ENCODE results near the gene COL6A1.
"Not testable (repeated sequence)": the region's sequence is repeated elsewhere in the genome, so short reads cannot be mapped to it uniquely, and the experiment has no call there.

COL6A1 gene

DNA sequence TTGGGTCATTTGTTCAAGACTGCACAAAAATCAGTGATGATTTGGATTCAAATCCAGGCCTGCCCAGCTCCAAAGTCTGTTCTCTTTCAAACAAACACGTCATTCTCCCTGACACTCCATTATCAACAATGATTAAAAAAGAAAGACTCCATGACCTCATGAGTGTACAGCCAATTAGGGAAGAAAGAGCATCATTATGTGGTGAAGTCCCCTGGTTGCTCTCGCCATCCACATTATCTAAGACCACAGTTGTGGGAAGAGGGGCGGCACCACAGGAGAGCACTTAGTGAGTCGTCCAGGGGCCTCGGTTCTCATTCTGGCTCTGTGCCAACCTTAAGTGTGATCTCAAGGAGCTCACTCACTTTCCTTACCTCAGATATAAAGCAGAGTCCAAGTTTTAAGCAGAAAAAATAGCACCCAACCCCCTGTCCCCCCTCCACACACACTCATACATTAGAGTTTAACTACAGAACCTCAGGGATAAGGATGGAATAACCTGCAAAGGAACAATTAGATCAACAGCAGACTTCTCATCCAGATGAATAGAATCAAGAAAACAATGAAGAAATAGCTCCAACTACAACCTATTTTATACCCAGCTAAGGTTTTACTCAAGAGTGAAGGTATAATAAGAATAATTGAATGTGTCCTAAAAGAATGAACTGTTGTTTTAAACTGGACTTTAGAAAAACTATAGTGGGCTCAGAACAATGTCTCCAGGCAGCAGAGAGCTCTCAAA is 47.8 kb downstream of the COL6A1 start:
- DNase-seq, result no peak

DNA sequence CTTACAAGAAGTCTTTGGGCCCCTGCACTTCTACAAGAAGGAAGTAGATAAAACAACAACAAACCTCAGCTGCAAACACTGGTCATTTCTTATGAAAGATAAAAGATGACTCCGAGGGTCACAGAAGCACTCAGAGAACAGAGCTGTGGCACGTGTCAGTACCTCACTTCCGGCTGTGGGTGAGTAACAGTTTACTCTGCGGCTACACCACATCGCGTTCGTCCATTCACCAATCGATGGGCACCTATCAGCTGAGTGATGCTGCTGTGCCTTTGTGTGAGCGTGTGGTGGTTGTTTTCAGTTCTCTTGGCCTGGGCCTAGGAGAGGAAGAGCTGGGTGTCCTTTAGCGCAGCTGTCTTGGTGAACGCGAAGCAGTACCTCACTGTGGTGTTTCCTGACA is 49.9 kb downstream of the COL6A1 start:
- DNase-seq, result no peak

DNA sequence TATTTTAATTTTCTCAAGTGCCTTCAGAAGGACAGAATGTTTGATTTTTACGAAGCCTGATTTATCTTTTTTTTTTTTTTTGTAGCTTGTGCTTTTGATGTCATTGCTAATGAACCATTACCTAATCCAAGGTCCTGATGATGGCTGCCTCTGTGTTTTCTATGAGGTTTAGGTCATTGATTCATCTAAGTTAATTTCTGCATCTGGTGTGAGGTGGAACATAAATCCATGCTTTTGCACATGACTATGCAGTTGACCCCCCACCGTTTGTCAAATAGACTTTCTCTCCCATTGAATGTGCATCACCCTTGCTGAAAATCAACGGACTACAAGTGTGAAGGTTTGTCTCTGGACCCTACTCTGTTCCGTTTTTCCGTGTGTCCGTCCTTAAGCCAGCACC is 50.5 kb downstream of the COL6A1 start:
- DNase-seq, result no peak

DNA sequence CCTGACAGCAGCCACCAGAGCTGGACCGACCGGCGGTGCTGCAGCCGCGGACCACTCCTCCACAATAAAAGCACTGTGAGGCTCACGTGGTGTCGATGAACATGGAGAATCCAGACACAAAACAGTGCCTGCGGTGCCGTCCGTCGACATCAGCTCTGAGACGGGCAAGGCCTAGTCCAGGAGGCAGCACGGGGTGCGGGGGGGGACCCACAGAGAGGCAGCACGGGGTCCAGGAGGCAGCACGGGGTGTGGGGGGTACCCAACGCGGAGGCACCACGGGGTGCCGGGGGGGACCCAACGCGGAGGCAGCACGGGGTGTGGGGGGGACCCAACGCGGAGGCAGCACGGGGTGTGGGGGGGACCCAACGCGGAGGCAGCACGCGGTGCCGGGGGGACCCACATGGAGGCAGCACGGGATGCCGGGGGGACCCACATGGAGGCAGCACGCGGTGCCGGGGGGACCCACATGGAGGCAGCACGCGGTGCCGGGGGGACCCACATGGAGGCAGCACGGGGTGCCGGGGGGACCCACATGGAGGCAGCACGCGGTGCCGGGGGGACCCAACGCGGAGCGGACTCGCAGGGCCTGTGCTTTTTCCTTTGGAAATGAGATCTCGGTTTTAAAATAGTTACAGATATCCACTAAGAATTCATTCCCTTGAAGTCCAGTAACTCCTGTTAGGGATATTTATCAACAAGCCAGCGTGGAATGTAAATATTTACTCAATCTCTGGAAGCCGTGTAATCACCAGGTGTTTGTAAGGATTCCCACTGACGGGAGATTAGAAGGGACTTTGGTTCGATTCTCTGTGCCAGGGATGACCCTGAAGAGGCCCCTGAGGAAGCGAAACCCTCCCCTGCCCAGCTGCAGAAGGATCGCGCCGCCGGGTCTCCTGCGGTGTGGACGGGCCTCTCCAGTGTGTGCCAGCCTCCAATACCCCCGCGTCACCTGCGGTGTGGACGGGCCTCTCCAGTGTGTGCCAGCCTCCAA is 52.1 kb downstream of the COL6A1 start:
- DNase-seq, result no peak

DNA sequence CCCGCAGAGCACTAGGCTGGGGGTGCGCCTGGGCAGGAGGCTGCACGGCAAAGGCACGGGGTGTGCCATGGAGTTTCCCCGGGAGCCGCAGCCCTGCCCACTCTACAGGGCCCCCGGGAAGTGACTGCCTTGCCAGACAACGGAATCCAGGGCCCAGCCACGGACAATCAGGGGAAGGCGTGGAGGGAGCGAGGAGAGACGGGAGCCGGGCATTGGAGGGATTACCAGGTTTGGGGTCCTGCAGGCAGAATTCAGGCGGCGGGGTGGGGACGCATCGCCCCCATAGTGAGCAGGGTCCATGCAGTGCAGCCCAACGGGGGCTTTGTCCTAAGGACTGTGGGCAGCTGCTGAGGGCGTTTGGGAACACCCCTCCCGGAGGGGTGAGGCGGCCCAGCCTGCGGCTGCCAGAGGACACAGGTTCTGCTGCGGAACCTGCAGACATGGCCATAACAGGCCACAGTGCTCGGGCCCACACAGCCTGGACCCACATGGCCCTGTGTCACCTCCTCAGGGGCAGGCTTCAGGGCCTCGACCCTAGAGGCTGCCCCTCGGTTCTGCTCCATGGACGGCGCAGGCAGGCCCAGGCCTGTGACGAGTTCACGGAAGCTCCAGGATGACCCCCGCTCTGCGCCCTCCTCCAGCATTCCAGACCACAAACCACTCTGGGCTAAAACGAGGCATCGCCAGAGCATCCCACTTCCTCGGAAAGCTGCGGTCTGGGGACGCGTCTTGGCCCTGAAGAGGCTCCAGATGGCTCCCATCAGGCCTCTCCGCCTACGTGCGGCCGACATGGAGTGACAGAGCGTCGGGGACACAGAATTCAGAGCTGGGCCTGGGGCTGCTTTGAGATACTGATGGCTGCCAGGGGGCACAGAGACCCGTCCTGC is 54.5 kb downstream of the COL6A1 start:
- no peak for DNase-seq

DNA sequence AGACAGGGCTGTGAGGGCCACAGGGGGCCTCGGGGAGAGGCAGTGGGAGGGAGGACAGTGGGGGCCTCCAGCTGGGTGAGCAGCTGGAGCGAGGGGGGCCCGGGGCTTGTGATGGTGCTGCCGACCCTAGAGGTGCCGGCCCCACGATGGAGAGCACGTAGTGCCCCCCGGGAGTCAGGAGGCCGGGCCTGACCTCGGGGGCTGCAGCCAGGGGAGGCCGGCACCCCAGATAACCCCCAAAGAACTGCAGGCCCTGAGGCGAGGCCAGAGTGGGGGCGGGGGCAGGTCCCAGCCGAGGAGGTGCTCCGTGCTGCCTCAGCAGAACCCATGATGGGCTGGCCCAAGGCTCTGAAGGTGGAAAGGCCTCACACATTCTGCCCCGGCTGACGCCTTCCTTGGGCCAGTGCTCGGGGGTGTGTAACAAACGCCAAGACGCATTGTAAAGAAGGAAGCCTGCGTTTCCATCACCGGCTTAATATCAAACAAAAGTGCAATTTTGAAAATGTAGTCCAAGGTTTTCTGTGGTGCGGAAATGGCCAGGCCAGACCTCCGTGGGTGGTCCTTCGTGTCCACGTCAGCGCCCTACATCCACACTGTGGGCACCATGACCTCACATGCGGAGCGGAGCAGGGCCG is 55.2 kb downstream of the COL6A1 start:
- no peak for DNase-seq

DNA sequence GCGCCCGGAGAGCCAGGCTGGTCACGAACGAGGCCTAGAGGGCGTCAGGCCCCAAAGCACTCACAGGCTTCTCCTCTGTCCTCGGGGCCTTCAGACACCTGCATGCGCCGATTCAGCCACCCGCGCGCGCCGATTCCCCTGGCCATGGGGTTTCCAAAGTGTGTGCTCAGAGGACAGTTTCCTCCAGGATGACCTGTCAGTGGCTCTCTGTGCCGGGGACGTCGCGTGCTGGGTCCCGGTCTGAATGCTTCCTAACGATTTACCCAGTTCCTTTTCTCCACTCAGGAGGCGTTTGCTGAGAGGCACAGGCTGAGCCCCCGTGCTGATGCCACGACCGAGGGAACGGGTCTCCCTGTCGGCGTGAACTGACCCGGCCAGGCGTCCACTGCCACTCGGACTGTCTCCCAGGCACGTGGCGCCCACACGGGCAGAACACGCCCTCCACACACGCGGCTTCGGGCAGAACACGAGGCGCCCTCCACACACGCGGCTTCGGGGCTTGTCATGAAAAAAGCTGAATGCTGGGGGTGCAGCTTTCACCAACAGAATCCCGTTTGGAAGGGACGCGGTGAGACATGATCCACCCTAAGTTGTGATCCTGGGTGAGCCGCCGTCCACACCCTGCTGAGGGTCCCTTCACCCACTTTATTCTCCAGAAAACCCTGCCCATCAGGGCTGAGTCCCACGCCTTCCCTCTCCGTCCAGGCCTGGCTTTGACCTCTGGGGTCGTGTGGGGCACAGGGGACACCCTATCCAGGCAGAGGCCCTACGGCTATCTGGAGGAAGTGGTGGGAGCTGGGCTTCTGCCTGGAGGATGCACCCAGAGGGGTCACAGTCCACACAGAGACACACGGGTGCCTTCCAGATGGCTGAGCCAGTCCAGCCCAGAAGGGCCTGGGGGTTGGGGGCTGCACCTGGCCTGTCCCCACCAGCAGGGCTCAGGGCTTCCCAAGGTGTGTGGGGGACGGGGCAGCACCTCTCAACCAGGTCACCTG is 56.1 kb downstream of the COL6A1 start:
- no peak for DNase-seq

DNA sequence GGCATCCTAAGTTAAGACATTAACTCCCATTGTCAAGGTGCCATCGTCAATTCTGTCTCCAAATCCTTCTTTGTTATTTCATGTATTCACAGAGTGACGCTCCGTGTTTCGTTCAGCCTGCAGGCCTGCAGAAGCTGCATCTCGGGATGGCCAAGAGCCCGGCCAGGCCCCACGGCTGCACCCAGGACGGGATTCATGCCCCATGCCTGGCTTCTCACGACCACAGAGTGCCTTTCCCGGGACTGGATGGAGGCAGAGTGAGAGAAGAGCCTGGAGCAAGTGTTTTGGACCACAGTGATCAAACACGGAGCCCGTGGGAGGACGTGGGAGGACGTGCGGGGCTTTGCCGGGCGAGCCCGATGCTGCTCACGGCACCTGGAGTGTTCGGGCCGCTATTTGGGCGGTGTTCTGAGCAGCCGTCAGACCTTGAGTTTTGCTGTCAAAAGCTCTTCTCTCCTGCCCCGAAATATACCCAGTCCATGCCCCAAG is 56.8 kb downstream of the COL6A1 start:
- DNase-seq, result no peak

DNA sequence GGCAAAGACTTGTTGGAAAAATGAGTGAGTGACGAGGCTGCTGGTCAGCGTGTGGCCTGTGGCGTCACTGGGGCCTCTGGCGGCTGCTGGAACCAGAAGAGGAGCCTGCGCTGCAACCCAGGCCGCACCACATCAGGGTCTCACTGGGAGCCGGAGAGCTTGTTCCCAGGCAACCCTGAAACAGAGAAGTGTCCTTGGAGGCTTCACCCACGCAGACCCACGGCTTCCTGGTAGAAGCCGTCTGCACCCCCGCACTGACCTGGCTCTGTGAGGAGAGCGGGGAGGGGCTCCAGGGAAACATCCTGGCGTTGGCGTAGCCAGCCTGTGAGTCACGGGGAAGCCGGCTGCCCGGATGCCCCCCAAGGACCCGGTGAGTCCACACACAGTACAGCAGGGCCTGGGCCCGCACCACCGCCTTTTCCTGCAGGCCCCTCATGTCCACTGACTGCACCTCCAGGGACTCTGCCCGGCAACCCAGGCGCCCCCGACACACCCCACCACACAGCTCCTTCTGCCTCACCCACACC is 57.4 kb downstream of the COL6A1 start:
- no peak for DNase-seq

DNA sequence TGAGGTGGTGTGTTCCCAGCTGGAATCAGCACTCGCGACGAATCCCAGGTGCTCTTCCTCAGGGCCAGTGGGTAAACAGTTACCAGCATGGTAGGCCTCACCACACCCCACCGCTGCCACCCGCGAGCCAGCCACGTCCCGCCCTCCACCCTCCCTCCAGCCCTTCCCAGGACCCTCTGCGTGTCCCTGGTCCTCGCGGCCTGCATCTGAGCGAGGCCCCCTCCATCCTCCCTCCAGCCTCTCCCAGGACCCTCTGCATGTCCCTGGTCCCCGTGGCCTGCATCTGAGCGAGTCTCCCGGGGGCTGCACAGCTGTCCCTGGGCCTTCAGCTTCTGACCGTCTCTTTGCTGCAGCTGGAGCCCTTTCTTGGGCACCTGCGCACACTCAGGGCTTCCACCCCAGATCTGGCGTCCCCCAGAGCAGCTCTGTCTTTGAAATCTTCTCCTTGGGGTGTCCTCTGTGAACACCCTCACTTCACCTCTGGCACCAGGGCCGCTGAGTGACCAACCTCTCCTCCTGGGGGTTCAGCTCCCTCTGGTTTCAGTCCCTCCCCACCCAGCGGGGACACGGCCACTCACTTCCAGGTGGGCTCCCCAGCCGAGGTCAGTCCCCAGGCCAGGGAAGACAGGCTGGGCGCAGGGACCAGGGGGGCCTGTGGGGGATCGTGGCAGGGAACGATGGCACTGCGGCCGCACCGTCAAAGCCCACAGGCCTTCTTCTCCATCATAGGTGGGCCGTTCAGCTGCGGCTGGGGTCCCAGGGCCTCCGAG is 58.5 kb downstream of the COL6A1 start:
- no peak for DNase-seq

DNA sequence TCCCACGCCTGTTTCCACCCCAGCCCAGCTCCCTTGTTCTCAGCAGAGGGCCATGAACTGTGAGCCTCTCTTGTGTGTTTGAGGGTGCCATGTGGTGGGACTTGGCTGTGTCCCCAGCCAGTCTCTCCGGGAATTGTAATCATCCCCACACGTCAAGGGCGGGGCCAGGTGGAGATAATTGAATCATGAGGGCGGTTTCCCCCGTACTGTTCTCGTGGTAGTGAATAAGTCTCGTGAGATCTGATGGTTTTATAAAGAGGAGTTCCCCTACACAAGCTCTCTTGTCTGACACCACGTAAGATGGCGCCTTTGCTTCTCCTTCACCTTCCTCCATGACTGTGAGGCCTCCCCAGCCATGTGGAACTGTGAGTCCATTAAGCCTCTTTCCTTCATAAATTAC is 59.1 kb downstream of the COL6A1 start:
- DNase-seq, result no peak

DNA sequence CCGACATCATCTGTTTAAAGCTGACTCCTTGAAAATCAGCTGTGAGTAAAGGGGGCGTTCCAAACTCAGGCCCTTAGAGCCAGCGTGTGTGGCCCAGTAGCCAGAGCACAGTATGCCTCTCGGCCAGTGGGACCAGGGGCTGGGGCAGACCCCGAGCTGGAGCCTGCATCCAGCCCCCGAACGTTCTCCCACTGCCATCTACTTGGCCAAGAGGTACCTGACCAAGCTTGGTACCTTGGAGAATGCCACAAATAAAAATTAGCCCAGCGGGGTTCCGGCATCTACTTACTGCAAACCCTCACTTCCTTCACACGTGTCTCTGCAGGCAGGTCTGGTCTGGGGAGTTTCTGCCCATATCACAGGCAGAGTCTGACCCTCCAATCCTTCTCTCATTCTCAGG is 59.6 kb downstream of the COL6A1 start:
- no peak for DNase-seq

DNA sequence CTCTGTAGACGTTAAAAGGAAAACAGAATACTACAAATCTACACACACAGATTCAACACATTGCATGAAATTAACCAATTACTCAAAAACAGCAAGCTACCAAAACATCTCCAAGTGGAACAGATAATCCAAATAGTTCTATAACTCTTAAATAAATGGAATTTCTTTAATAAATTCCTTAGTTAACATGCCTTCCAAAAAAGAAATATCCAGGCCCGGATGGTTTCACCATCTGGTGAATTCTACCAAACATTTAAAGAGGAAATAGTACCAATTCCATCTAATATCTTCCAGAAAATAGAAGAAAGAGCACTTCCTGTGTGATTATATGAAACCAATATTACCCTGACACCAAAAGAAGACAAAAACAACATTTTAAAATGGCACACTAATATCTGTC is 63.6 kb downstream of the COL6A1 start:
- no peak for DNase-seq

DNA sequence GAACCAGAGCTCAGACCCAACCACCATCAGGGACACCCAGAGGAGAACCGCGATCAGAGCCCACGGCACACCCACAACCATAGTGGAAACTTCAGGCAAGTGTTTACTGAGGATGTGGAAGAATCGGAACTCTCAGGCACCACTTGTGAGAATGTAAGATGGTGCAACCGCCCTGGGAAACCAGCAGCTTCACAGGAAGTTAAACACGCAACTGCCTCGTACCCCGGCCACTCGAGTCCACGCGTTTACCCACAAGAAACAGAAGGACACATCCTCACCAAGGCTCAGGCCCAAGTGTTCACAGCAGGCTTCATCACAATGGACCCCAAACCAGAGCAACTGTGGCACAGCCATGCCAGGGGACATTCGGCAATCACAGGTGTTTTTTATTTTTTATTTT is 64.9 kb downstream of the COL6A1 start:
- no peak for DNase-seq

DNA sequence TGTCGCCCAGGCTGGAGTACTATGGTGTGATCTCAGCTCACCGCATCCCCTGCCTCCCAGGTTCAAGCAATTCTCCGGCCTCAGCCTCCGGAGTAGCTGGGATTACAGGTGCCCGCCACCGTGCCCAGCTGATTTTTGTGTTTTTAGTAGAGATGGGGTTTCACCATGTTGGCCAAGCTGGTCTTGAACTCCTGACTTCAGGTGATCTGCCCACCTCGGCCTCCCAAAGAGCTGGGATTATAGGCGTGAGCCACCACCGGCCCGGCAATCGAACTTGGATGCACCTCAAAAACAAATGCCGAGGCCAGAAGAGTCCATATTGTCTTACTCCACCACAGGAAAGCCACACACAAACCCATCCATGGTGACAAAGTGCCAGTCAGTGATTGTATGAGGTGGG is 65.3 kb downstream of the COL6A1 start:
- not testable (repeated sequence) for DNase-seq

DNA sequence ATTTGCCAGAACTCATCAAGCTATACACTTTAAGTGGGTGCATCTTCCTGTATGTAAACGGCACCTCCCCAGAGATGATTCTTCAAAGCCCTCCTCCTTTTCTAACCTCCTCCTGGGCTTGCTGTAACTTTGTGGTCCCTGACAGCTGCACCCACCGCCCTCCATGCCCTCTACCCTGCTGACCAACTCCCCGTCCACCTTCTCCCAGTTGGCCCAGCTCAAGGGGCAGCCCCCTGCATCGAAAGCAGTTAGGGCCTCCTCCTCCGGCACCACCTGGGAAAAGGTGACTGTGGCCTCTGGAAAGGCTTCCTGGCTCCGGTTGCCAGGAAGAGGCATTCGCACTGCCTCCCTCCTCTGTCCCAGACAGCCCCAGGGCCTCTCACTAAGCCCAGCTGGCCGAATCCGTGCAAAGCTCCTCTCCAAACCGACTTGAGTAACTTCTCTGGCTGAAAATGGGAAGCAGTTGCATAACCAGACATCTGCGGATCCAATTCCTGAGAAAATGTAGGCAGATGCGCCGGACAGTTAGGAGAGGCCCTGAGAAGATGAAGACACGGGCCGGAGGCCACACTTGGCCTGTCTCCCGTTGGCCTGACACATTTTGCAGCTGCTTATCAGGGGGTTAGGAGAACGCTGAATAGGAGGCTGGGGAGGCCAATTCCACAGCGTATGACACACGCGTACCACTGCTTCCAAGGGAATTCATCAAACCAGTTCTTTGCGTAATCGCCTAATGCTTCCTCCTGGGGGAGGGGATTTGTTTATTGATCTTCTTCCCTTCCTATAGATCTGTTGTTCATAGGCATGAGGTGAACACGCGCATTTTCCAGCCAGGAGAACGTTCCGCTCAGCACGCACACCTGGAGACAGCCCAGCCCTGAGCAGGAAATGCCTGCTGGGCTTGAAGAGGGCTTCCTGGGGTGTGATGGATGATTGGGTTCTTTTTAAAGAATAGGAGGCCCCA is 67.6 kb downstream of the COL6A1 start:
- DNase-seq, result no peak

DNA sequence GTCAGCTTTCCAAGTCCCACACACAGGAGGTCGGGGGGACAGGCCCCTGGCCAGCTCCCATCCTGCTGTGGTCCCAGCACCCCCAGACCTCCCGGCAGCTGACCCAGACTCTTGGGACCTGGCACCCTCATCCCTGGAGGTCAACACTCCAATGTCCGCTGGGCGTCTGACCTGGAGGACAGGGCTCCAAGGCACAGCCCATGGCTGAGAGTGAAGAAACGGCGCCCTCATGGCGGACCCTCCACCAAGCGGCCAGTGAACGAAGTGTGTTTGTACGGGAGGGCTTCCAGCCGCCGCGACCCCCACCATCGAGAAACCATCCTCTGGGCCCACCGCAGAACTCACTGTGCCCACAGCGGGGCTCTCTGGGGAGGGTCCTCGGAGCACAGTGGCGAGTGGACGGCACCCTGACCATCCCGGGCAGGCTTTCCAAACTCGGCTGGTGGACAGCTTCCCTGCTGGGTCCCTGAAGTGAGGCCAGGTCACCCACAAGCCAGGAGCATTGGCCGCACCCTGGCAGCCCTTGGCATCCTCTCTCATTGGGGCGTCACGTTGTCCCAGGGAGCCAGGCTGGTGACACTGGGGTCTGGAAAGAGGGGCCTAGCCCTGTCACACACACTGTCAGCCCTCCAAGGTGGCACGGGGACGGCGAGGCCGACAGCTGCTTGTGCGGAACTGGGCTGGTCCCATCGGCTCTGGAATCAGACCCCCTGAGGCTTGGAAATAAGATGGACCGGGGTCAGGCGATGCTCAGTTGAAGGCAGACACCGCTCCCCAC is 68.5 kb downstream of the COL6A1 start:
- DNase-seq, result no peak

Measured in NCI-H526 treated with DMSO at 0.1 percent for 48 hours (cell line).